GM21528 (cell line): ENCODE data around the gene ZNF418.

Experiments
- ATAC-seq: cut with Tn5 transposase; IDR thresholded peaks from one replicate; pipeline ENCODE4 v1.9.1; 2021; ENCODE audit warnings: mild to moderate bottlenecking, moderate library complexity; ENCODE audit not compliant: unreplicated experiment, low FRiP score

Gene ZNF418

DNA sequence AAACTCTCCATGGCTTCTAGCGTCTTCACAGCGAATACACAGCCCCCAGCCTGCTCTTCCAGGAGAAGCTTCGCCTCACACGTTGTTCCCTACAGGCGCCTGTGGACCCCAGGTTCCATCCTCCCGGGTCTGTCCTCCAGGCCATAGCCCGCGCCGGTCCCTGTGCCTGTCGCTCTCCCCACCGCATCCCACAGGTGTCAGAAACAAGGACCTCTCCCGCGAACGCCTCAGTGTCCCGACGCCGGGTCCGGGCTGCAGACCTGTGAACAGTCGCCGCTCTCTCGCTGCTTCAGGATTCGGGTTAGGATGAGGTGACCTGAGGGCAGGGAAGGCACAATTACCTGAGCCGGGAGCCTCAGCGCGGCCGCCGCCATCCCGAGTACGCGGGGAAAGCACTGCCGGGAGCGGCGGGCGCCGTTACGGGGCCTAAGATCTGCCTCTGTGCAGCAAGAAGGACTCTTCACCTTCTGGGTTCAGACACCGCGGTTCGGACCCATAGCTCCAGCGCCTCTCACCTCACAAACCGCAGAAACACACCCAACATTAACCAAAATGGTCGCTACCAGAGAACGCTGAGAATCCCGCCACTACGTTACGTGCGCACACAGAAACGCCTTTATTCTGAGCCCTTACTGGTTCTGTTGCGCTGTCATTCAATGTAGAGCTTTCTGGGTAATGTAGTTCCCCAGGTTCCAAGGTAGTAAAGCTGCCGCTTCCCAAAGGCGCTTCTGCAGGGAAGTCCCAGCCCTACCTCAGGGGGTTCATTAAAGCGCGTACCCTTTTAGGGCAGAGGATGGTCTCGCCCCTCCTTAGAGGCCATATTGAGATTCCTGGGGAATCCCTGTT, at the start of gene ZNF418:
Gene ZNF418 (minus strand): TSS at position 583 of the 846 bp plus-strand sequence. CDS start 1,580 bp downstream, outside the sequence.
- ATAC-seq: no peak

DNA sequence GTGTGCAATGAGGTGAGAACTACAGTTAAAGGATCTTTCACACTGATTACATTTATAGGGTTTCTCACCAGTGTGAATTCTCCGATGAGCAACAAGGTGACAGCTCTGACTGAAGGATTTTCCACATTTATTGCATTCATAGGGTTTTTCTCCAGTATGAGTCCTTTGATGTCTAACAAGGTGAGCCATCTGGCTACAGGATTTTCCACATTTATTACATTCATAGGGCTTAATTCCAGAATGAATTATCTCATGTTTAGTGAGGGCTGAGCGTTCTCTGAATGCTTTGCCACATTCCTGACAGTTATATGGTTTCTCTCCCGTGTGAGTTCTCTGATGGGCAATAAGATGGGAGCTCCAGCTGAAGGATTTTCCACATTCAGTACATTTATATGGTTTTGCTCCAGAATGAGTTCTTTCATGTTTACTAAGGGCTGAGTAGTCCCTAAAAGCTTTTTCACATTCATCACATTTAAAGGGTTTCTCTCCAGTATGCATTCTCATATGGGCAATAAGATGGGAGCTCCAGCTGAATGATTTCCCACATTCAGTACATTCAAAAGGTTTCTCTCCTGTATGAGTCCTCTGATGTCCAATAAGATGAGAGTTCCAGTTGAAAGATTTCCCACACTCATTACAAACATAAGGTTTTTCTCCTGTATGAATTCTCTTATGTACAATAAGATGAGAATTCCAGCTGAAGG, 43.5 kb upstream of the ZNF418 start:
- ATAC-seq: no peak

DNA sequence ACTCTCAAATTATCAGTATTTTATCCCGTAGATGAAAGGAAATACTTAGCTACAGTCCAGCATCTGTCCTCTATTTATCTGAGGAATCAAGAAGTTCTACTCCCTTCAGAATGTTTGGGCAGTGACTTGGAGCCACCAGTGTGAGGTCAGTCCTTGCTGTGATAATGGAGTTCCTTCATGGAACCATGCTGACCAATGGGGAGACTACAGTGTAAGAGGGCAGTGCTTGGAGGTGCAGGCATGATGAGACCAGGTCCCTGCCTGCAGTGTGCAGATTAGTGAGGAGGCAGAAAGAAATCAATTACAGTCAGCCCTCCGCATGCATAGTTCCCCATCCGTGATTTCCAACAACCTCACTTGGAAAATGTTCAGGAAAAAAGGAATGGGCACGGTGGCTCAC, 39.2 kb upstream of the ZNF418 start, which contains the start of gene C19orf18:
Gene C19orf18 (minus strand): TSS at position 101 of the 400 bp plus-strand sequence. CDS start 102 bp downstream, outside the sequence.
- ATAC-seq: no peak

DNA sequence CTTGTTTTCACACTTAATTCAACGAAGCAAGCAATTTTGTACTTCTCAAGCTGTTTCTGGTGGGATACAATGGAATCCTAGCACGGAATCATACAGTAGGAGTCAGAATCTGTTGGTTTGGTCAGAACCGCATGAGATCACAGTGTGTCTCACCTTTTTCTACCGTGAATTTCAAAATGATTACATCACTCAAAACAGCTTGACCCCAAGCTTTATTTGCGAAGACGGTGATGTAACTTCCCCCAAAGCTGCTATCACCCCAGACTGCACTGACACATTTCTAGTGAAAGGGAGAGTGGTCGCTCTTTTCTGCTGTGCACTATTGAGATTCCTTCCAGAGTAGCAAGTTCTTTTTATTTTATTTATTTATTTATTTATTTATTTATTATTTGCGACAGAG, 29.6 kb upstream of the ZNF418 start:
- ATAC-seq: no peak

DNA sequence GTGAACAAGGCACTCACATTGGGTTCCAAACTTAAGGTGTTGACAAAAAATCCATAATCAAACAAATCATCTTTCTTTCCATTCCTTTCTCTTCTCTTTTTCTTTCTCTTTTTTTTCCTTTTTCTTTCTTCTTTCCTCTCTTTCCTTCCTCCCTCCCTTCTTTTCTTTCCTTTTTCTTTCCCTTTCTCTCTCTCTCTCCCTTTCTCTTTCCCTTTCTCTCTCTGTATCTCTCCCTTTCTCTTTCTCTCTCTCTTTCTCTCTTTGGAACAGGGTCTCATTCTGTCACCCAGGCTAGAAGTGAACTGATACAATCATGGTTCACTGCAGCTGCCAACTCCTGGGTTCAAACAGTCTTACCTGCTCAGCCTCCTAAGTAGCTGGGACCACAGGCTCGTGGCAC, 26.6 kb upstream of the ZNF418 start:
- ATAC-seq: no peak

DNA sequence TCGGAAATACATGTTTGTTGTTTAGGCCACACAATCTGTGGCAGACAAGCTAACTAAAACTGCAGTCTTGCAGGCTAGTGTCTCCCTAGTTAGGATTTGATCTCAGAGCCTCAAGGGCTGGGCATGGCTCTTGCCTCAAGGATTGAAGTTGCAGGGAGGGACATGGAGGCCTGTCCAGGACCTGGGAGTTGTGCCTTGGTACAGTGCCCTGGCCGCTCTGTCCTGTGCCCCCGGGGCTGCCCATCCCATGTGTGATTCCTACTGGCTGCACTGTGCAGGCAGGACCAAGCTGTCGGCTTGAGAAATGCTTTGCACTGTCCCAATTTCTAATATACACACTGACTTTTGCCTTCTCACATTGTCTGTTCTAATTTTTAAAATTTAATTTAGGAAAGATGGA, 19.8 kb upstream of the ZNF418 start:
- ATAC-seq: no peak

DNA sequence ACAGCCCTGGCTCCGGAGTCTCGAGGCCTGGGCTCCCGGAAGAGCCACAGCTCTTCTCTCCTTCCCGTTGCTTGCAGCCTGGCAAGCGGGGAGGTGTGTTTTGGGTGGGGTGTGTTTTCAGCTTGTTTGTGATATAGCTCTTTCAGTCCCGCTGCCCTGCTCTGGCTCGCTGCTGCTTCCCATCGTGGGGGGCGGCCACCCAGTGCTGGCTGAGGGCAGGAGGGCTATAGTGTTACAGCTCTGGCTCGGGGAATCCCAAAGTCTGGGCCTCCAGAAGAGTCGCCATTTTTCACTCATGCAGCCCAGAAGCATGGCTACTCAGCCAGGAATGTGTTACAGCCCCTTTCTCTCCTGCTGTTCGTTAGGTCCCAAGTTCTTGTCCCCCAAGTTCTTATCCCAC, 14.5 kb upstream of the ZNF418 start:
- no peak for ATAC-seq

DNA sequence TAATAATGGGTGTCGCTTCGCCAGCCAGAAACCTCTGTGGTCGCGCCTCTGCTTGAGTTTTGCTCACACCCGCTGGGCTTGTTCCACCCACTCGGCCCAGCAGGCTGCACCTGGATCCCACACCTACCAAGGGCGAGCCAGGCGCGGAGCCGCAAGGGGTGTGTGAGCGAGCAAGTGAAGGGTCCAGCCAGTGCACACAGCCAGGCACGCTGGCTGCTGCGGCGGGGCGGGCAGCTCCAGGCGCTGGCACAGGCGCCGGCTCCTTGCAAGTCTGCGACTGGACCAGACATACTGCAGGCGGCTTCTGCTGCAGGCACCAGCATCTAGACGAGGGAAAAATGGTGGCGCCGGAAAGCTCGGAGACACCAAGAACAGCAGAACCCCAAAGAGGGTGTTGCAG, 14.1 kb upstream of the ZNF418 start:
- no peak for ATAC-seq

DNA sequence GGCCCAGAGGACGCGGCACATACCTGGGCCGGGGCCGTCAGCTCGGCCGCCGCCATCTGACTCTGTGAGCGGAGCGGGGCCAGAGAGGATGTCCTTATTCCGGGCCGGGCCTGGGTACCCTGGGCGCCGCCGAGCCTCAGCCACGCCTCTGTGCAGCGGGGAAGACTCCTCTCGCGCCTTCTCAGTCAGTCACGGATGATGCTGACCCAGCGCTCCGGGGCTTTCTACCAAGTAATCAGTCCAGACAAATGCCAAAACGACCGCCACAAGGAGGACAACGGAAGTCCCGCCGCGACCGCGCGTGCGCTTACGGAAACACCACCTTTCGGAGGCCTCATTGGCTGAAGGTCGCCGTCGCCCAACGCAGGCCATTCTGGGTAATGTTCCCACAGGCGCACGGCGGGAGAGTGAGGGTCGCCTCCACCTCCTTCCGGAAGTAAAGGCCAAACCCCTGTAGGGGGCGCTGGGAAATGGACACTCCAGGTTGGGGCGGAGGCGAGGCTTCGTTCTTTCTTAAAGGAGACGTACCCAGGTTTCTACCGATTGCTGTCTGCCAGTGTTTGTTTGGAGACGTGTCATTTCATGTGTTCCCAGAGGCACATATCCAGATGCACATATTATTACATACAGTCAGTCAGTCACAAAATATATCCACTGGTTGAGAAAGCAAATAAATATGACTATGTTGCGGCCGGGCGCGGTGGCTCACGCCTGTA, 12.4 kb upstream of the ZNF418 start, which contains the start of gene ZNF256:
Gene ZNF256 (minus strand): TSS at position 288 of the 716 bp plus-strand sequence. CDS start 232 bp downstream, at position 56.
- ATAC-seq: peak; percentile 85

DNA sequence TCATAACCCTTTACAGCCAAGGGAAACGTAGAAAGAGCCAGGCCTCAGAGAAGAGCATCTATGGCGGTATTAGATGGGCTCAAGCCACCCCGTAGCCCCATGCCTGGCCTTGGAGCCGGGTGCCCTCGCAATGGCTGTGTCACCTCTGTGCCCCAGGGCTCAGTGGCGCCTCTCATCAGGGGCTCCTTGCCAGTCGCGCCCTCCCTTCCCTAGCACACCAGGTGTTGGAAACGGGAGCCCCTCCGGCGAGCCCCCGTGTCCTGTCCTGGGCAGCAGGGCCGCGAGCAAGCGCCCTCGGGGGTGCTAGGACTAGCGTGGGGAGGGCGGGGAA, 11.9 kb upstream of the ZNF418 start:
- ATAC-seq: peak; percentile 5

DNA sequence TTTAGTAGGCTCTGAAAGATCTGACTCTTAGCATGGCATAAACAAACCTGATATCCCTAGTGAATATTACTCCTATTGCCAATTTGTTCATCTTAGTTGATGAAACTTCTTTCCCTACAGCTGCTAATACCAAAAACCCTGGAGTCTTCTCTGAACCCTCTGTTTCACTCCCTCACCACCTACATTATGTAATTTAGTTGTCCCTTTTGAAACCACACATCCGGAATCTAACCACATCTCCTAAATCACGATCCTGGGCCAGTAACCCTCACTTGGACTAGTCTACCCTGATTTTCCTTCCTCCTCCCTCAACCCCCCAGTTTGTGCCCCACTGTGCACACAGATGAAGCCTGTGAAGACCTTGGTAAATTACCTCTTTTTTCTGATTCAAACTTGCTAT, 11.1 kb upstream of the ZNF418 start:
- ATAC-seq: no peak

DNA sequence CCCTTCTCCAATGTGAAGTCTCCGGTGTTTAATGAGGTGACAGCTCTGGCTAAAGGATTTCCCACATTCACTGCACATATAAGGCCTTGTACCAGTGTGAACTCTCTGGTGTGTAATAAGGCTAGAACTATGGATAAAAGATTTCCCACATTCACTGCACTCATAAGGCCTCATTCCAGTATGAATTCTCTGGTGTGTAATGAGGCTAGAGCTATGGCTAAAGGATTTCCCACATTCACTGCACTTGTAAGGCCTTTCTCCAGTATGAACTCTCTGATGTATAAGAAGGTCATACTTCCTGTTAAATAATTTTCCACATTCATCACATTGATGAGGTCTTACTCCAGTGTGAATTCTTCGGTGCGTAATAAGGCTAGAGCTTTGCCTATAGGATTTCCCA, 6.4 kb upstream of the ZNF418 start:
- ATAC-seq: no peak

DNA sequence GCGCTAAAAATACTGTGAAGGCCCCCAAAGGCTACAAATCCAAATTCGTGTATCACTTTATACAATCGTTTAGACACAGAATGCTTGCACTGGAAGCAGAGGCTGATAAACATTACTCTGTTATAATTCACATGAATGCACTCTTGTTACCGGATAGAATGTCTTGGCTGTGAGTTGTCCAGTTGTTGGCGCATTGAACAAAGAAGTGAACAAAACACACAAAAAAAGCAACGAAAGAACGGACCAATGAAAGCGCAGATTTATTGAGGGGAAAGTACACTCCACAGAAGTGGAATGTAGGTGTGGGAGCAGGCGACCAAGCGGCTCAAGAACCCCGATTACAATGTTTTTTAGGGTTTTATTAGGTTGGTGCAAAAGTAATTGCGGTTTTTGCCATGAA, 529 bp upstream of the ZNF418 start:
- no peak for ATAC-seq

DNA sequence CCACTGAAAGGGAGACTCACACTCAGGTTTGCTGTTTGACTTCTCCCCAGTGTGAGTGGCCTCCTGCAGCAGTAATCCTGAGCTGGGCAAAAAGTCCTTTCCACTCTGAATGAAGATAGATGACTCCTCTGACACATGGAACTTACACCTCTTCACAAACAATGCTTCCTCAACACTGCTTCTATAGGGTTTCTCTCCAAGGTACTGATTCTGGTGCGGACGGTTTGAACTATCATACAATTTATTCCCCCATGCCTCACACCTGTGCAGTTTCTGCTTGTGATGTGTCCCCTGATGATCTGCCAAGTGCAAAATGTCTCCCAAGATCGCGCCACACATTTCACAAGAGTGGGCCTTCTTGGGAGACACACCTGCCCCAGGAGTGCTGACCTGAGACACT, 7.6 kb downstream of the ZNF418 start:
- ATAC-seq: no peak

DNA sequence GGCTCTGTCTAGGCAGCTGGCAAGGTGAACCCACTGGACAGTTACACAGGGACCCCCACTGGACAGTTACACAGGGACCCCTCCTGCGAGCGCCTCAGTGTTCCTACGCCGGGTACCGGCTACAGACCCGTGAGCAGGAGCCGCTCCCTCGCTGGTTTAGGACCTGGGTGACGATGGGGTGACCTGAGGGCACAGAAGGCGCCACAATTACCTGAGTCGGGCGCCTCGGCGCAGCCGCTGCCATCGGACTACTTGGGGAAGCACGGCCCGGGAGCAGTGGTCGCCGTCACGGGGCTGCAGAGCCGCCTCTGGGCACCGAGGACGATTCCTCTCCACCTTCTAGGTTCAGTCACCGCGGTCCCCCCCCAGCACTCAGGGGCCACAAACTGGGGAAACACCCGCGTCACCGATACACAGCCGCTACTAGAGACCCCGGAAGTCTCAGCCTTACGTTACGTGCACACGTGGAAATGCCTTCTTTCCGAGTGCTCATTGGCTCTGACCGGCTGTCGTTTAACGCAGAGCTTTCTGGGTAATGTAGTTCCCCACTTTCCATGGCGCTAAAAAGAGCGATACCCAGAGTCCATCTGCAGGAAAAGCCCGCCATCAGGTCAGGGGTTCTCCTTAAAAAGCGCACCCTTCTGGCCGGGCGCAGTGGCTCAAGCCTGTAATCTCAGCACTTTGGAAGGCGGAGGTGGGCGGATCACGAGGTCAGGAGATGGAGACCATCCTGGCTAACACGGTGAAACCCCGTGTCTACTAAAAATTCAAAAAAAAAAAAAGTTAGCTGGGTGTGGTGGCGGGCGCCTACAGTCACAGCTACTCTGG, 18.8 kb downstream of the ZNF418 start, which contains the start of gene ZNF417:
Gene ZNF417 (minus strand): TSS at position 425 of the 828 bp plus-strand sequence. CDS start 181 bp downstream, at position 244.
- ATAC-seq: peak; percentile 96

DNA sequence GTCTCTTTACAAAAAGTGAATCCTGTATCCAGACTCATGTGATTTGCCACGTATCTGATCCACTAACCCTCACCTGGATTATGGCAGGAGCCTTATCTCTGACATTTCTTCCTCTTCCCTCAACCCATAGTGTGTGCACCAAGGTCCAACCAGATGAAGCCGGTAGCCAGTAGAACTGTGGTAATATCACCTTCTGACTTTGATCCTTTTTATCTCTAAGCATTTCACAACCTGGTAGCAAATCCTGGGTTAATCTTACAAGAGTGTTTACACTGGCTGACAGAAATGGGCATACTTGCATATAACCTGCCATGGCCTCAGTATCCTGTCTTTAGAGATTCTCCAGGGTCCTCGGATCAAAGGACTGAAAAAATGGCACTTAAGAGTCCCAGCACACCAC, 20.7 kb downstream of the ZNF418 start:
- ATAC-seq: no peak

DNA sequence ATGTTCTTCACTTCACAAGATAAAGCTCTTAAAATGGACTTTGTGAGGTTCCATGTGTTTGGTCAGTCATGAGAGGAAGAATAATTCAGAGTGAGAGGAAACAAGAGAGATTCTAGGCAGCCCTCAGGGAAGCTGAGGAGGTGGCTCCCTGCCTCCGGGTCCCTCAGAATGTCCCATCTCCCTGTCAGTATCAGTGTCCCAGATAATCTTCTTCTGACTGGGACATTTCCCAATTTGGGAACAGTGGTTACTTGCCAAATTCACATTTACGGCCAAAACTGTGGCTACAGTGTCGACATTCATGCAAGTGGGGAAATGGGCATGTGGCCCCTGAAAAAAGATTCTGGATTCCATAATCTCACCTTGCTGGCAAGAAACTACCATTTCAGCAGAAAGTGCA, 27.8 kb downstream of the ZNF418 start:
- ATAC-seq: no peak

DNA sequence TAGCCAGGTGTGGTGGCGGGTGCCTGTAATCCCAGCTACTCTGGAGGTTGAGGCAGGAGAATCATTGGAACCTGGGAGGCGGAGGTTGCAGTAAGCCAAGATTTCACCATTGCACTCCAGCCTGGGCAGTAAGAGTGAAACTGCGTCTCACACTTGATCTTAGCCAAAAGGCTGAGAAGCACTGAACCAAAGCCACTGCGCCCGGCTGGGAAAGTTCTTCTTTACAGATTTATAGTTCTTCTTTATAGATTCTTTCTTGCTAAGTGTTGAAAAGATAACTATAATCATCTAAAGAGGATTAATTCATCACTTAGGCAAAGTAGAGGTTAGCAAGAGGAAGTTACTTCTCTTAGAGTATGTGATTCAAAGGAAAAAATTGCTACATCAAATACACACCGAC, 29.9 kb downstream of the ZNF418 start:
- ATAC-seq: no peak

DNA sequence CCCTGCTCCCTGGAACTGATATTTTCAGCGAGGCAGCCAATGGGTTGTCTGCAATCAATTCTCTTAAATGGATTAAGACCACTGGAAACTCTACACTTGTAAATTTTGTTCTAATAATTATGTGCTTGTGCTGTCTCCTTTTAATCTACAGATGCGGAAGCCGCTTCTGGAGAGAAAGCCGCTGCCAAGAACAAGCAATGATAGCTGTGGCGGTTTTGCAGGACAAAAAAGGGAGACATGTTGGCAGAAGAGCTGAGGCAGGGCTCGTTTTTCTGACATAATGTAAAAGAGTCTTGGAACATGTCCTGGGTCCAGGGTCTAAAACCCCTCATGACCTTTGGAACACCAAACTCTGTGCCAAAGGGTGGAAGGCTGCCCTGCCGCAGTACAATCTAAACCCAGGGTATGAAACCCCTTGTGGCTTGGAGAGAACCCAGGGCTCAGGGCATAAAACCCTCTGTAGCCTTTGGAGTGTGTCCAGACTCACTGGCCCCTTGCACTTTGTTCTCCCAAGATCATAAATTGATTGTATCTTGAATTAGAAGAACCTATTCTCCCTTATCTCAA, 31.5 kb downstream of the ZNF418 start:
- ATAC-seq: no peak

DNA sequence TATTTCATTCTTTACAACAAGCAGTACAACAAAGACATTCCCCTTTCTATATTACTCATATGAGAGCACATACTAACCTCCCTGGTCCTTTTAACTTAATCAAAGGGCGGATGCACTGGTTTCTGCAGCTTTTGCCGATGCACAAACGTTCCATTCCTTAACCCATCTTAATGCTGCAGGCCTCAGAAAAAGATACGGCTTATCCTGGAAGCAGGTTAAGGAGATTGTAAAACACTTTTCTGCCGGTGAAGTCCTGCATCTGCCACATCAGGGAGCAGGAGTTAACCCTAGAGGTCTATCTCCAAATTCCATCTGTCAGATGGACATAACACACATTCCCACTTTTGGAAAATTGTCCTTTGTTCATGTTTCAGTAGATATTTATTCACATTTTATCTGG, 34.9 kb downstream of the ZNF418 start:
- no peak for ATAC-seq
